K562 (cell line): ENCODE data around the gene PIKFYVE. TPM values are rescaled to one million over a fixed set of nuclear protein-coding genes. Genes with fewer than 3 reads are reported as not detected.

ENCODE experiments used
- SIN3A ChIP-seq, 2 experiments: fragments of 150-350 bp in 1 of 2; IDR thresholded peaks; 2 replicates each; pipeline ENCODE4 v1.6.1; 2011 to 2016; ENCODE audit warnings: borderline replicate concordance in 2 of 2, low read depth in 2 of 2, low read length in 2 of 2, mild to moderate bottlenecking in 2 of 2, moderate library complexity in 2 of 2; ENCODE audit not compliant: control insufficient read depth in 1 of 2
- ZKSCAN8 ChIP-seq: fragments of 200-800 bp; sonication (Bioruptor generic); IDR thresholded peaks from 2 replicates; pipeline ENCODE4 v1.6.1; 2016; ENCODE audit warnings: missing genetic modification characterization, missing compliant biosample characterization
- ZNF592 ChIP-seq: fragments of 450-650 bp; IDR thresholded peaks from 2 replicates; pipeline ENCODE4 v1.6.1; 2017; ENCODE audit warnings: antibody characterized with exemption, mild to moderate bottlenecking
- polyA plus RNA-seq, 8 experiments: library from polyadenylated mRNA; depleted of rRNA in 4 of 8; stranded (reverse) in 5 of 8; unstranded in 3 of 8; fragments of >200 nt; fragmentation: Nextera tagmentation in 2 of 8; fragmentation: Illumina TruSeq in 1 of 8; extraction: Ambion mirVana in 2 of 8; extraction: Trizol in 1 of 8; gene quantifications; 2 replicates each; pipeline versions ENCODE4 v1.2.1 to v1.2.3, GENCODE V29; 2011 to 2014; ENCODE audit warnings: inconsistent platforms in 1 of 8, missing spikeins in 1 of 8
- total RNA-seq, 7 experiments: library from RNA; depleted of rRNA in 6 of 7; stranded (reverse); fragments of >200 nt in 6 of 7; fragmentation: Illumina TruSeq in 2 of 7; extraction: Trizol in 2 of 7; gene quantifications; 2 replicates each; pipeline versions ENCODE4 v1.2.1 to v1.2.3, GENCODE V29; 2011 to 2021; ENCODE audit warnings: low replicate concordance in 1 of 7
- TF ChIP-seq, protein P1 (sequence below), 2 experiments: fragments of 450-650 bp in 1 of 2; sonication (generic) in 1 of 2; formaldehyde crosslinking in 1 of 2; IDR thresholded peaks; 2 replicates each; pipeline versions ENCODE4 v1.7.1 to v1.9.0; 2016 to 2022; ENCODE audit warnings: inconsistent platforms in 1 of 2, mild to moderate bottlenecking in 1 of 2, missing genetic modification reagents in 1 of 2

PIKFYVE gene
- total and polyA plus RNA-seq, 9 of the 15 experiments (the other 6 are each of a cell fraction or from before 2014, with no cell fraction given) = 3.6 to 25.6 (median 16.7) TPM

DNA sequence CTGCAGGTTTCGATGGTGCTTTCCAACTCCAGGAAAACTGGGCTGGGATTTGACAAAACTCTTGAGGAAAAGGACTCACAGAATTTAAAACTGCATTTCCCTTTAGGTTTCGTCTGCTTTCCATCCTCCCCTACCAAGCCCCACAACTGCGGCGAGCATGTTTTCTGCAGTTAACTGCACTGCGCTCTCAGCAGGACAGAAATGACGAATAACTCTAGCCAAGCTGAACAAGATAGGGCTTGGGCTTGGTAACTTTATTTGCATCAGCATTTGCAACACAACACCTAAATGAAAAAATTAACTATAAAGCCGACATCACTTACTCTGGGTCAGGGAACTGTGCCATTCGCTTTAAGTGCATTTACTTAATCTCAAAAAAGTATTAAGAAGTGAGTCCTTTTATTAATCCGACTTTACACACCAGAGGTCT lies 669 bp upstream of the PIKFYVE start (continued):
- TF ChIP-seq, protein P1, sequence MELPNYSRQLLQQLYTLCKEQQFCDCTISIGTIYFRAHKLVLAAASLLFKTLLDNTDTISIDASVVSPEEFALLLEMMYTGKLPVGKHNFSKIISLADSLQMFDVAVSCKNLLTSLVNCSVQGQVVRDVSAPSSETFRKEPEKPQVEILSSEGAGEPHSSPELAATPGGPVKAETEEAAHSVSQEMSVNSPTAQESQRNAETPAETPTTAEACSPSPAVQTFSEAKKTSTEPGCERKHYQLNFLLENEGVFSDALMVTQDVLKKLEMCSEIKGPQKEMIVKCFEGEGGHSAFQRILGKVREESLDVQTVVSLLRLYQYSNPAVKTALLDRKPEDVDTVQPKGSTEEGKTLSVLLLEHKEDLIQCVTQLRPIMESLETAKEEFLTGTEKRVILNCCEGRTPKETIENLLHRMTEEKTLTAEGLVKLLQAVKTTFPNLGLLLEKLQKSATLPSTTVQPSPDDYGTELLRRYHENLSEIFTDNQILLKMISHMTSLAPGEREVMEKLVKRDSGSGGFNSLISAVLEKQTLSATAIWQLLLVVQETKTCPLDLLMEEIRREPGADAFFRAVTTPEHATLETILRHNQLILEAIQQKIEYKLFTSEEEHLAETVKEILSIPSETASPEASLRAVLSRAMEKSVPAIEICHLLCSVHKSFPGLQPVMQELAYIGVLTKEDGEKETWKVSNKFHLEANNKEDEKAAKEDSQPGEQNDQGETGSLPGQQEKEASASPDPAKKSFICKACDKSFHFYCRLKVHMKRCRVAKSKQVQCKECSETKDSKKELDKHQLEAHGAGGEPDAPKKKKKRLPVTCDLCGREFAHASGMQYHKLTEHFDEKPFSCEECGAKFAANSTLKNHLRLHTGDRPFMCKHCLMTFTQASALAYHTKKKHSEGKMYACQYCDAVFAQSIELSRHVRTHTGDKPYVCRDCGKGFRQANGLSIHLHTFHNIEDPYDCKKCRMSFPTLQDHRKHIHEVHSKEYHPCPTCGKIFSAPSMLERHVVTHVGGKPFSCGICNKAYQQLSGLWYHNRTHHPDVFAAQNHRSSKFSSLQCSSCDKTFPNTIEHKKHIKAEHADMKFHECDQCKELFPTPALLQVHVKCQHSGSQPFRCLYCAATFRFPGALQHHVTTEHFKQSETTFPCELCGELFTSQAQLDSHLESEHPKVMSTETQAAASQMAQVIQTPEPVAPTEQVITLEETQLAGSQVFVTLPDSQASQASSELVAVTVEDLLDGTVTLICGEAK (IDR thresholded peaks at IDR 0.05) = peak; percentile 86
- TF ChIP-seq, protein P1 (CRISPR knock-in tag; IDR thresholded peaks at IDR 0.05) = peak; percentile 57; the same call in 1 of the 2 replicates
- TF ChIP-seq ZNF592 (peak; percentile 73; the same call in 1 of the 2 replicates), SIN3A (IDR thresholded peaks at IDR 0.05; ENCODE audit: borderline replicate concordance in 2 of 2, control insufficient read depth in 1 of 2, low read depth in 2 of 2, low read length in 2 of 2) (no peak), ZKSCAN8 (0 out of 2 replicates have a peak, but pooled peaks have one; percentile 31)
